Hepatocyte (in vitro differentiated cells): ENCODE measurements around the gene IDH3G.
"Not testable (repeated sequence)": the region's sequence is repeated elsewhere in the genome, so short reads cannot be mapped to it uniquely, and the experiment has no call there.

Source experiments
- CTCF ChIP-seq: fragments of 200-600 bp; sonication (generic); IDR thresholded peaks from 2 replicates; pipeline ENCODE4 v1.5.1; 2016; ENCODE audit warnings: antibody characterized with exemption, mild to moderate bottlenecking; ENCODE audit not compliant: poor library complexity
- EZH2 ChIP-seq: fragments of 200-600 bp; sonication (generic); IDR thresholded peaks from 2 replicates; pipeline ENCODE4 v1.6.1; 2016; ENCODE audit warnings: antibody characterized with exemption, mild to moderate bottlenecking, borderline replicate concordance
- EZH2phosphoT487 ChIP-seq: fragments of 200-600 bp; sonication (generic); IDR thresholded peaks from one replicate; pipeline ENCODE4 v1.6.1; 2018; ENCODE audit warnings: antibody characterized with exemption, mild to moderate bottlenecking, low read depth, moderate library complexity; ENCODE audit not compliant: unreplicated experiment, severe bottlenecking

- peak; percentile 16 for TF ChIP-seq CTCF
- TF ChIP-seq EZH2phosphoT487, EZH2: not testable (repeated sequence)
Measured at GRCh38 chrX:153743468-153744209, 50.5 kb downstream of the IDH3G start.
